Left ventricle myocardium inferior (tissue), 1 donor: Measurements from ENCODE around the gene MOV10. TPM values are rescaled to one million over a fixed set of nuclear protein-coding genes. Genes with fewer than 3 reads are reported as not detected.

ENCODE experiments used
- DNase-seq: peaks from one replicate; pipeline ENCODE4 v3.0.0-alpha.2; 2020
- H3K27ac ChIP-seq: fragments of 200-600 bp; replicated peaks from 2 replicates; pipeline ENCODE4 v1.8.0; 2021
- H3K27me3 ChIP-seq: fragments of 200-600 bp; 2 replicates; pipeline ENCODE4 v1.8.0; 2021; ENCODE audit warnings: low read depth
- H3K36me3 ChIP-seq: fragments of 200-600 bp; 2 replicates; pipeline ENCODE4 v1.8.0; 2021
- H3K4me1 ChIP-seq: fragments of 200-600 bp; 2 replicates; pipeline ENCODE4 v1.8.0; 2021
- H3K4me3 ChIP-seq: fragments of 200-600 bp; 2 replicates; pipeline ENCODE4 v1.8.0; 2021; ENCODE audit warnings: mild to moderate bottlenecking, moderate library complexity
- H3K9me3 ChIP-seq: fragments of 200-600 bp; replicated peaks from 2 replicates; pipeline ENCODE4 v1.8.0; 2021
- intact Hi-C: fragments of 100-400 bp; cut with micrococcal nuclease; formaldehyde crosslinking; loops from one replicate; pipeline ENCODE4 v1.11.0; 2022
- total RNA-seq: library from RNA; stranded (reverse); fragmentation: NEBNext Ultra II Directional; extraction: Animal tissue kit (Norgen Biotek cat#: 25700); gene quantifications from one replicate; pipeline ENCODE4 v1.2.1, GENCODE V29; 2021
- TF ChIP-seq, protein P1 (sequence below): fragments of 200-600 bp; IDR thresholded peaks from 2 replicates; pipeline ENCODE4 v1.8.0; 2021; ENCODE audit warnings: antibody characterized with exemption, mild to moderate bottlenecking, borderline replicate concordance
- donor health status: DM: no; HTN: yes; CAD: no; lungs with severe emphysema.

The MOV10 gene
- total RNA-seq, 1 donor from 2014 or later: 12.7 TPM

DNA sequence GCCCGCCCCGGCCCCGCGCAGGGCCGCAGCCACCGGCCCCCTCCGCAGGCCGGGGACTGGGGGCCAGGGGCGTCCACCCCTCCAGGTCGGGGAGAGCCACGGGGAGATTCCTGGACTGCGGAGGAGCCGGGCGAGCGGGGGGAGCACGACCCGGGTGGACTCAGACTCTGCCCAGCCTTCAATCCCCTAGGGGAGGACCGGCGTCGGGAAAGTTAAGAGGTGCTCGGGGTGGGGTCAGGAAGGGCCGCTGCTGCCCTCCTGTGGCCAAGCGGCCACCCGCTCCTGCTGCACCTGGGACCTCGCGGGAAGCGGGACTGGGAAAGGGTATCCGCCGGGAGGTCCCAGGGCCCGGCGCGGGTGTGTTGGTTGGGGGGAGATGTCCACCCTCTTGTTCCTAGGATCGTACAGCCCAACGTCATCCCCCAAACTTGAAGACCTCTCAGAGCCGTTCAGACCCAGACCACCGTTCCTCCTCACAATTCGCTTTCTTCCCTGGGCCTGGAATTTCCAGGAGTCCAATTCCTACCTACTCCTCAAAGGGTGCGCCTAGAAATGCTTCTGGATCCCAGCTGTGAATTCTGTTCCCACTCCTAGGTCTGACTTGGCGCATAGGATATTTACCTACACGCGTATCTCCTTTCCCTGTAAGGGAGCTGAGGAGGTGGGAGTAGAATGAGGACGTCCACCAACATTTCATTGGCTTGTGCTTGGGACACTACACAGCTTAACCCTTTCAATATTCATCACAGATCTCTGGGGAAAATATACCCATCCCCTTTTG is 33.0 kb downstream of the MOV10 start:
- TF ChIP-seq, protein P1, sequence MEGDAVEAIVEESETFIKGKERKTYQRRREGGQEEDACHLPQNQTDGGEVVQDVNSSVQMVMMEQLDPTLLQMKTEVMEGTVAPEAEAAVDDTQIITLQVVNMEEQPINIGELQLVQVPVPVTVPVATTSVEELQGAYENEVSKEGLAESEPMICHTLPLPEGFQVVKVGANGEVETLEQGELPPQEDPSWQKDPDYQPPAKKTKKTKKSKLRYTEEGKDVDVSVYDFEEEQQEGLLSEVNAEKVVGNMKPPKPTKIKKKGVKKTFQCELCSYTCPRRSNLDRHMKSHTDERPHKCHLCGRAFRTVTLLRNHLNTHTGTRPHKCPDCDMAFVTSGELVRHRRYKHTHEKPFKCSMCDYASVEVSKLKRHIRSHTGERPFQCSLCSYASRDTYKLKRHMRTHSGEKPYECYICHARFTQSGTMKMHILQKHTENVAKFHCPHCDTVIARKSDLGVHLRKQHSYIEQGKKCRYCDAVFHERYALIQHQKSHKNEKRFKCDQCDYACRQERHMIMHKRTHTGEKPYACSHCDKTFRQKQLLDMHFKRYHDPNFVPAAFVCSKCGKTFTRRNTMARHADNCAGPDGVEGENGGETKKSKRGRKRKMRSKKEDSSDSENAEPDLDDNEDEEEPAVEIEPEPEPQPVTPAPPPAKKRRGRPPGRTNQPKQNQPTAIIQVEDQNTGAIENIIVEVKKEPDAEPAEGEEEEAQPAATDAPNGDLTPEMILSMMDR: peak; percentile 96
- intact Hi-C loops: loop anchor here (5.0 kb wide), 1 partner anchor 90 kb away; the partner anchor contains the start of genes CAPZA1 and ST7L
- Histone ChIP-seq H3K9me3 (no peaks in the 10 kb centered on the region), H3K4me1 (peaks cover 49% of the 10 kb centered on the region), H3K27ac (peak overlapping the region; percentile 99), H3K36me3 (peaks cover 9% of the 10 kb centered on the region), H3K27me3 (no peaks in the 10 kb centered on the region), H3K4me3 (peak overlapping the region; percentile 99)
- peak; percentile 89 for DNase-seq

DNA sequence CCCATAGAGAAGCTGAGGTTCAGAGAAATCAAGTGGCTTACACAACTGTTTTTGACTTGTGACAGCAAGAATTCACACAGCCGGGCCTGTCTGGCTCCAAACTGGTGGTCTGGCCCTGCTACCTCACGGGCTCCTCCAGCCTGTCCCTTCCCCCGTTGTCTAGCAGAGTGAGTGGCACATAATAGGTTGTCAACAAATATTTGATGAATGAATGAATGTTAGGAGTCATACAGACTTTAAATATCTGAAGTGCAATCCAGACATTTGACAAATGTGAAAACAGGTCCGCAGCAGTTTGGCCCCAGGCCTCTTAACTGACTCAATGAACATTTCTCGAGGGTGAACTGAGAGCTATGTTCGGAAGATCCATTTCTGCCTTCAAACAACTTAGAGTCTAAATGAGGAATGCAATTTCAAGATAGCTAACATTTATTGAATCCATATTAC is 33.6 kb downstream of the MOV10 start:
- intact Hi-C loops: loop anchor here (5.0 kb wide), 1 partner anchor 91 kb away; the partner anchor contains the start of genes CAPZA1 and ST7L
- peaks cover 3% of the 10 kb centered on the region for H3K36me3 ChIP-seq
- H3K4me1 ChIP-seq: peaks cover 43% of the 10 kb centered on the region
- TF ChIP-seq, protein P1: no peak
- no peaks in the 10 kb centered on the region for H3K27me3 ChIP-seq
- H3K9me3 ChIP-seq: no peaks in the 10 kb centered on the region
- DNase-seq: no peak
- peak overlapping the region; percentile 99 for H3K4me3 ChIP-seq
- H3K27ac ChIP-seq: peak overlapping the region; percentile 99

DNA sequence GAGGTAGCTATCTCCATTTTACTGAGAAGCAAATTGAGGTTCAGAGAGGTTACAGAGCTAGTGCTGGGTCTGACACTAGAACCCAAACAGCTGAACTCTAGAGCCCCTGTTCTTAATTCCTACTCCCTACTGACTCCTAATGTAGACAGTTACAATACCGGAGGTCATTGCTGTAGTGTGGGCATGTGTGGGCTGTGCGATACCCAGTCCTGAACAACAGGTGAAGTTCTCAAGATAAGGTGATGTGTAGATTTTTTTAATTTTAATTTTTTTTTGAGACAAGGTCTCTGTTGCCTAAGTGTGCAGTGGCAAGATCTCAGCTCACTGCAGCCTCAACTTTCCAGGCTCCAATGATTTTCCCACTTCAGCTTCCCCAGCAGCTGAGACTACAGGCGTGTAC is 34.0 kb downstream of the MOV10 start:
- peaks cover 41% of the 10 kb centered on the region for H3K4me1 ChIP-seq
- no peak overlapping the region for H3K27ac ChIP-seq
- no peaks in the 10 kb centered on the region for H3K36me3 ChIP-seq
- no peak overlapping the region for H3K4me3 ChIP-seq
- H3K9me3 ChIP-seq: no peaks in the 10 kb centered on the region
- TF ChIP-seq, protein P1: no peak
- no peak for DNase-seq
- H3K27me3 ChIP-seq: no peaks in the 10 kb centered on the region
- intact Hi-C loops: loop anchor here (5.0 kb wide), 1 partner anchor 91 kb away; the partner anchor contains the start of genes CAPZA1 and ST7L

DNA sequence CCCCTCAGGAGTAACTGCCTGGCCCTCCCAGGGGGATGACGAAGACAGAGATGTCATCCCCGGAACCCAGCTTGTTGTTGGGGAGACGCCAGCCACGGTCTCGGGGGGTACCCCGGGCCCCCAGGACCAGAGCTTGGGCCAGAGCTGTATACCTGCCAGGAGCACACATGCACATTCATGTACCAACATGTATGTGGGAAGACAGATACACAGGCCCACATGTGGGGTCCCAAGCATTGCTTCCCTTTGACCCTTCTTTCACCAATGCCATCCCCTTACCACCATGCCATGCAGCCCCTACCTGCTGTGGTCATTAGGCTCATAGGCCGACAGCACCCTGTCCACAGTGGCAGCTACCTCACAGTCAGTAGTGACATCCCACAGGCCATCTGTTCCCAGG is 35.7 kb downstream of the MOV10 start:
- Histone ChIP-seq H3K9me3 (no peaks in the 10 kb centered on the region), H3K27ac (no peak overlapping the region), H3K4me1 (peaks cover 40% of the 10 kb centered on the region), H3K36me3 (no peaks in the 10 kb centered on the region), H3K4me3 (no peak overlapping the region), H3K27me3 (no peaks in the 10 kb centered on the region)
- DNase-seq: no peak
- intact Hi-C loops: no loop called here
- TF ChIP-seq, protein P1: no peak

DNA sequence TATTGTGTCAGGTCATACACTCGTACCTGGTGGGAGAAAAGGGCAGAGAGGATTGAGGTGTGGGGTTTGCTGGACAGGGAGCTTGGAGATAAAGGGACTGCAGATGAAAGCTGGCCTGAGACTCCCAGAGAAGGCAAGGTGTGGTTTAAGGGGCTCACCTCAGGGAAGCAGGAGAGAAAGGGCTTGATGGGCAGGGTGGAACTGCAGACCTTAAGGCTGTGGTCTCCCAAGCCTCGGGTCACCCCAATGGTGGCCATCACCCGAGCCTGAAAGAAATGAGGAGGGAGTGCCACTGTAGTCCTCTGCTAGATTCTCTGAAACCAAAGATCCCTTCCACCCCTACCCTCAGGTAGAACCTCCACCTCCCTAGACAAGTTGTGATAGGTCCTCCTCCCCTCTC is 36.1 kb downstream of the MOV10 start:
- TF ChIP-seq, protein P1: no peak
- Histone ChIP-seq H3K4me3 (no peak overlapping the region), H3K9me3 (no peaks in the 10 kb centered on the region), H3K36me3 (no peaks in the 10 kb centered on the region), H3K27ac (no peak overlapping the region), H3K4me1 (peaks cover 37% of the 10 kb centered on the region), H3K27me3 (no peaks in the 10 kb centered on the region)
- intact Hi-C loops: no loop called here
- DNase-seq: no peak
